COLO668 (cell line): ENCODE data around the gene CRYBG2.

Source experiments
- DNase-seq: peaks from one replicate; lab custom pipeline; 2025; ENCODE audit not compliant: unreplicated experiment; lab: John Stamatoyannopoulos, UW

The CRYBG2 gene

GRCh38 chr1:26372039-26372438, 18.1 kb upstream of the CRYBG2 start:
- DNase-seq, result no peak

- DNase-seq, result no peak
Observed at GRCh38 chr1:26370591-26371382, 16.9 kb upstream of the CRYBG2 start.

GRCh38 chr1:26368486-26368885, 14.6 kb upstream of the CRYBG2 start:
- no peak for DNase-seq

GRCh38 chr1:26368006-26368405, 14.1 kb upstream of the CRYBG2 start:
- no peak for DNase-seq

- no peak for DNase-seq
Observed at GRCh38 chr1:26367441-26367840, 13.5 kb upstream of the CRYBG2 start.

GRCh38 chr1:26364956-26365355, 11.0 kb upstream of the CRYBG2 start:
- no peak for DNase-seq

- DNase-seq, result peak; percentile 90
Observed at GRCh38 chr1:26363549-26364448, 9.9 kb upstream of the CRYBG2 start.

- DNase-seq, result no peak
Observed at GRCh38 chr1:26362331-26362730, 8.4 kb upstream of the CRYBG2 start.

GRCh38 chr1:26361605-26362122, 7.7 kb upstream of the CRYBG2 start:
- DNase-seq, result no peak

- DNase-seq, result no peak
Observed at GRCh38 chr1:26360807-26361604, 7.1 kb upstream of the CRYBG2 start.

GRCh38 chr1:26359981-26360806, 6.3 kb upstream of the CRYBG2 start:
- no peak for DNase-seq

- DNase-seq, result peak; percentile 45
Observed at GRCh38 chr1:26358411-26359384, 4.8 kb upstream of the CRYBG2 start.

GRCh38 chr1:26357121-26357602, 3.2 kb upstream of the CRYBG2 start:
- no peak for DNase-seq

GRCh38 chr1:26356106-26356505, 2.2 kb upstream of the CRYBG2 start:
- DNase-seq, result no peak

GRCh38 chr1:26354972-26355371, 1.0 kb upstream of the CRYBG2 start:
- DNase-seq, result no peak

GRCh38 chr1:26353210-26353859, 595 bp downstream of the CRYBG2 start:
- no peak for DNase-seq

GRCh38 chr1:26352338-26352679, 1.6 kb downstream of the CRYBG2 start:
- no peak for DNase-seq

GRCh38 chr1:26351590-26352337, 2.2 kb downstream of the CRYBG2 start:
- no peak for DNase-seq
